ENCODE results near the gene KIAA0232. TPM values are rescaled to one million over a fixed set of nuclear protein-coding genes. Genes with fewer than 3 reads are reported as not detected.

Gene KIAA0232
- polyA plus RNA-seq (55.9 and 57.6 TPM in 2 replicates), polyA minus RNA-seq (148 and 172 TPM in 2 replicates)

- H3K4me2 ChIP-seq (ENCODE audit: low read length) = peak within 1 kb of the TSS; percentile 5
- H3K27ac ChIP-seq (ENCODE audit: low read length) = peak within 1 kb of the TSS; percentile 99
- H3K79me2 ChIP-seq (replicated peaks; ENCODE audit: insufficient read depth, low read length) = peaks cover 36% of the 10 kb centered on the region
These were observed at the start of gene KIAA0232 for GRCh38 chr4:6782147-6782845. TSS of gene KIAA0232 (plus strand) at chr4:6782727. CDS start at chr4:6824454, 41,727 bp downstream.

More at GRCh38 chr4:6782147-6782845, at the start of gene KIAA0232:
- H3K9me3 ChIP-seq (ENCODE audit: low read length) = no peaks in the 10 kb centered on the region
- no peaks in the 10 kb centered on the region for H3K36me3 ChIP-seq (ENCODE audit: insufficient read depth, low read length)
- H3K27me3 ChIP-seq (ENCODE audit: insufficient read depth, low read depth, low read length) = no peaks in the 10 kb centered on the region
- peaks cover 7% of the 10 kb centered on the region for H3F3A ChIP-seq (ENCODE audit: insufficient read depth, low read length, poor library complexity, severe bottlenecking)
- H3K9ac ChIP-seq (ENCODE audit: low read length) = peak within 1 kb of the TSS; percentile 100
- peak within 1 kb of the TSS; percentile 98 for H3K4me3 ChIP-seq (ENCODE audit: low read length)
- H2AFZ ChIP-seq (ENCODE audit: low read depth, low read length) = peak within 1 kb of the TSS; percentile 78
- peaks cover 18% of the 10 kb centered on the region for H4K20me1 ChIP-seq (ENCODE audit: insufficient read depth)
- no peaks in the 10 kb centered on the region for H3K9me2 ChIP-seq (ENCODE audit: insufficient read depth, low read length)
- TF ChIP-seq CTCF (IDR thresholded peaks at IDR 0.05; ENCODE audit: poor library complexity, severe bottlenecking) (no peak), POLR2AphosphoS5 (IDR thresholded peaks at IDR 0.05) (peak; percentile 57), RAD21 (conservative IDR thresholded peaks at IDR 0.05) (no peak), EZH2 (IDR thresholded peaks at IDR 0.05; ENCODE audit: borderline replicate concordance, insufficient read depth, low read length, poor library complexity, severe bottlenecking) (no peak), SMC3 (conservative IDR thresholded peaks at IDR 0.05; ENCODE audit: poor library complexity) (peak; percentile 44), MXI1 (conservative IDR thresholded peaks at IDR 0.05; ENCODE audit: poor library complexity, severe bottlenecking) (peak; percentile 71), TAF1 (IDR thresholded peaks at IDR 0.05; ENCODE audit: low read depth) (no peak), REST (IDR thresholded peaks at IDR 0.05; ENCODE audit: borderline replicate concordance) (no peak), EP300 (conservative IDR thresholded peaks at IDR 0.05; ENCODE audit: poor library complexity, severe bottlenecking) (peak; percentile 81)

All from neural cell (in vitro differentiated cells).